OCI-LY7 (cell line): ENCODE measurements around the gene UBE2J1. TPM values are rescaled to one million over a fixed set of nuclear protein-coding genes. Genes with fewer than 3 reads are reported as not detected.

ENCODE experiments used
- BruUV-seq: library from RNA; stranded (reverse); fragments of 400-500 nt; replicated peaks from 2 replicates; lab custom pipeline; 2021; lab: Mats Ljungman, UMichigan
- CTCF ChIA-PET: fragments of 300-600 bp; sonication (Branson Sonifier 250); formaldehyde crosslinking; loops from one replicate; lab custom pipeline; 2022; ENCODE audit warnings: antibody characterized with exemption; ENCODE audit not compliant: unreplicated experiment; lab: Charles Lee
- POLR2A ChIA-PET: fragments of 300-600 bp; sonication (Branson Sonifier 250); formaldehyde crosslinking; loops from one replicate; lab custom pipeline; 2022; ENCODE audit warnings: antibody characterized with exemption; lab: Charles Lee
- DNase-seq: peaks from one replicate; pipeline ENCODE4 v3.0.0-alpha.2; 2015; ENCODE audit warnings: low spot score
- H2AFZ ChIP-seq: fragments of 200-600 bp; sonication (generic), shearing (Covaris generic); 2 replicates; pipeline ENCODE4 v1.6.1; 2014; ENCODE audit warnings: mild to moderate bottlenecking, antibody characterized with exemption, low read length, moderate library complexity
- H3K27ac ChIP-seq: fragments of 200-600 bp; sonication (generic); 2 replicates; pipeline ENCODE4 v1.5.1; 2014; ENCODE audit warnings: mixed run types, low read depth, mild to moderate bottlenecking, moderate library complexity, low read length, inconsistent platforms; ENCODE audit not compliant: poor library complexity, severe bottlenecking
- H3K36me3 ChIP-seq: fragments of 200-600 bp; sonication (generic); 2 replicates; pipeline ENCODE4 v1.6.1; 2014; ENCODE audit warnings: mild to moderate bottlenecking, antibody characterized with exemption, low read length, moderate library complexity, mixed read lengths; ENCODE audit not compliant: insufficient read depth
- H3K4me1 ChIP-seq: fragments of 200-600 bp; sonication (generic); 2 replicates; pipeline ENCODE4 v1.5.1; 2014; ENCODE audit warnings: mild to moderate bottlenecking, low read length; ENCODE audit not compliant: insufficient read depth, poor library complexity, severe bottlenecking
- H3K4me2 ChIP-seq: fragments of 200-600 bp; sonication (generic); 2 replicates; pipeline ENCODE4 v1.6.1; 2014; ENCODE audit warnings: mild to moderate bottlenecking, low read length
- H3K4me3 ChIP-seq: fragments of 200-600 bp; sonication (generic); 2 replicates; pipeline ENCODE4 v1.5.1; 2014; ENCODE audit warnings: mild to moderate bottlenecking, low read depth, low read length; ENCODE audit not compliant: poor library complexity, severe bottlenecking
- H3K79me2 ChIP-seq: fragments of 200-600 bp; sonication (generic); 2 replicates; pipeline ENCODE4 v1.6.1; 2016; ENCODE audit warnings: low read depth, mild to moderate bottlenecking, low read length, moderate library complexity, mixed read lengths; ENCODE audit not compliant: insufficient read depth
- H3K9me2 ChIP-seq: fragments of 200-600 bp; sonication (generic); 2 replicates; pipeline ENCODE4 v1.6.1; 2016; ENCODE audit warnings: mild to moderate bottlenecking, low read length, mixed read lengths; ENCODE audit not compliant: insufficient read depth
- H3K9me3 ChIP-seq: fragments of 200-600 bp; sonication (generic); 2 replicates; pipeline ENCODE4 v1.6.1; 2014; ENCODE audit warnings: mild to moderate bottlenecking, mixed run types, low read length, mixed read lengths
- H4K20me1 ChIP-seq: fragments of 200-600 bp; sonication (generic); 2 replicates; pipeline ENCODE4 v1.6.1; 2014; ENCODE audit warnings: mild to moderate bottlenecking, antibody characterized with exemption, low read length, moderate library complexity, mixed read lengths; ENCODE audit not compliant: insufficient read depth
- EZH2phosphoT487 ChIP-seq: fragments of 200-600 bp; sonication (generic); IDR thresholded peaks from 2 replicates; pipeline ENCODE4 v1.6.1; 2018; ENCODE audit warnings: low read depth, borderline replicate concordance, mild to moderate bottlenecking, mixed run types, antibody characterized with exemption, low read length, moderate library complexity, mixed read lengths
- intact Hi-C: fragments of 100-400 bp; cut with micrococcal nuclease; formaldehyde crosslinking; loops from one replicate; pipeline ENCODE4 v1.10.0; 2022; ENCODE audit not compliant: unreplicated experiment
- total RNA-seq, 2 experiments: library from RNA; depleted of rRNA in 1 of 2; stranded (reverse); fragments of >200 nt in 1 of 2; shearing (Covaris generic) in 1 of 2; gene quantifications; 2 replicates each; pipeline ENCODE4 v1.2.3, GENCODE V29; 2014 to 2022
- TF ChIP-seq, protein P1 (sequence below): fragments of 200-600 bp; sonication (generic); conservative IDR thresholded peaks from 2 replicates; pipeline ENCODE4 v1.5.1; 2014; ENCODE audit warnings: mild to moderate bottlenecking, antibody characterized with exemption, low read length, moderate library complexity, mixed read lengths

UBE2J1 gene
- total RNA-seq, 2 experiments from 2014 or later: 117 to 243 TPM

GRCh38 chr6:89313006-89313405, 39.5 kb downstream of the UBE2J1 start:
- Histone ChIP-seq H3K79me2 (no peaks in the 10 kb centered on the region; the same call in 1 of the 2 replicates), H3K27ac (peak overlapping the region; percentile 35), H3K9me2 (no peaks in the 10 kb centered on the region), H3K4me3 (no peak overlapping the region), H3K4me1 (peaks cover 24% of the 10 kb centered on the region), H4K20me1 (no peaks in the 10 kb centered on the region), H3K36me3 (peaks cover 41% of the 10 kb centered on the region), H3K9me3 (no peaks in the 10 kb centered on the region), H3K4me2 (no peak overlapping the region), H2AFZ (no peak overlapping the region)
- TF ChIP-seq, protein P1, sequence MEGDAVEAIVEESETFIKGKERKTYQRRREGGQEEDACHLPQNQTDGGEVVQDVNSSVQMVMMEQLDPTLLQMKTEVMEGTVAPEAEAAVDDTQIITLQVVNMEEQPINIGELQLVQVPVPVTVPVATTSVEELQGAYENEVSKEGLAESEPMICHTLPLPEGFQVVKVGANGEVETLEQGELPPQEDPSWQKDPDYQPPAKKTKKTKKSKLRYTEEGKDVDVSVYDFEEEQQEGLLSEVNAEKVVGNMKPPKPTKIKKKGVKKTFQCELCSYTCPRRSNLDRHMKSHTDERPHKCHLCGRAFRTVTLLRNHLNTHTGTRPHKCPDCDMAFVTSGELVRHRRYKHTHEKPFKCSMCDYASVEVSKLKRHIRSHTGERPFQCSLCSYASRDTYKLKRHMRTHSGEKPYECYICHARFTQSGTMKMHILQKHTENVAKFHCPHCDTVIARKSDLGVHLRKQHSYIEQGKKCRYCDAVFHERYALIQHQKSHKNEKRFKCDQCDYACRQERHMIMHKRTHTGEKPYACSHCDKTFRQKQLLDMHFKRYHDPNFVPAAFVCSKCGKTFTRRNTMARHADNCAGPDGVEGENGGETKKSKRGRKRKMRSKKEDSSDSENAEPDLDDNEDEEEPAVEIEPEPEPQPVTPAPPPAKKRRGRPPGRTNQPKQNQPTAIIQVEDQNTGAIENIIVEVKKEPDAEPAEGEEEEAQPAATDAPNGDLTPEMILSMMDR: no peak
- TF ChIP-seq EZH2phosphoT487: no peak
- no peak for DNase-seq
- ChIA-PET CTCF (interaction anchor here (1.2 kb wide), 1 partner anchor 34 kb away, joined by 3 read pairs; no protein-coding TSS in a partner anchor), POLR2A (interaction anchor here (0.6 kb wide), 1 partner anchor 7 kb away, joined by 3 read pairs; no protein-coding TSS in a partner anchor)
- BruUV-seq: no TSS peak
- intact Hi-C loops: loop anchor here (5.0 kb wide), 1 partner anchor 54 kb away; no protein-coding TSS in a partner anchor

DNA sequence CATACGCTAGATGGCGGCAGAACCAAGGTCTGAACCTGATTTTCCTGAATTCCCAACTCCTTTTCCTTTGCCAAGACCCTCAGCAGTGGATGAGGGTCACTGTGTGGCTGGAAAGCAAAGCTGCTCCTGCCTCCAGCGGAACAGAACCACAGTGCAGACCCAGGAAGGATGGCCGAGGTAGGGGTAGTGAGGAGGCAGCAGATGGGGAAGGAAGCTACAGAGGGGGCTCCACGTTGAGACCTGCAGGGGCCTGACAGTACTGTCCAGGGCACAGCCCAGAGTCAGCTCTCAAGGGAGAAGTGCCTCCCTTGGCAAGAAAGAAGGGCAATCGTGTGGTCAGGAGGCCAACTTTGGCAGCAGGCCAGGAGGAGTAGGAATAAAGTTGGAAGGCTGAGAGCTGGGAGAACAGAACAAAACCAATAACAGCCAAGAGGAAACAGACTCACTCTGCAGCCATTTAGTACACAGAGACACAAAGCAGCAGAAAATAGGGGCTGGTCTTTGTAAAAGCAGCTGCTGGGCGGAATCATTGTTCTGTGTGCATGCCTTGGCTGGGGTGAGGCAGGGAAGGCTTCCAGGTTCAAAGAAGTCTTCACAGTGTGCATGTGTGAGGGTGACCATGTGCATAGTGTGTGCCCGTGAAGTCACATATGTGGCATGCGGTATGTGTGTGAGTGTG, 40.5 kb downstream of the UBE2J1 start:
- Histone ChIP-seq H3K4me1 (peaks cover 22% of the 10 kb centered on the region), H3K4me3 (no peak overlapping the region), H4K20me1 (no peaks in the 10 kb centered on the region), H3K9me2 (no peaks in the 10 kb centered on the region), H3K4me2 (peak overlapping the region; percentile 33), H2AFZ (peak overlapping the region; percentile 35; the same call in 1 of the 2 replicates), H3K79me2 (no peaks in the 10 kb centered on the region; the same call in 1 of the 2 replicates), H3K27ac (peak overlapping the region; percentile 35), H3K36me3 (peaks cover 31% of the 10 kb centered on the region), H3K9me3 (no peaks in the 10 kb centered on the region)
- no TSS peak for BruUV-seq
- CTCF ChIA-PET: interaction anchor here (0.6 to 1.3 kb wide), 6 partner anchors 11 to 563 kb away, joined by 3 to 4 read pairs (median 3); no protein-coding TSS in a partner anchor
- POLR2A ChIA-PET: interaction anchor here (0.6 kb wide), 2 partner anchors 8 to 147 kb away, joined by 3 to 4 read pairs; no protein-coding TSS in a partner anchor
- TF ChIP-seq, protein P1: peak; percentile 78
- no peak for TF ChIP-seq EZH2phosphoT487
- intact Hi-C loops: loop anchor here (5.0 kb wide), 1 partner anchor 55 kb away; no protein-coding TSS in a partner anchor
- peak; percentile 29 for DNase-seq

GRCh38 chr6:89311530-89311852, 41.0 kb downstream of the UBE2J1 start:
- TF ChIP-seq, protein P1: no peak
- no peak for TF ChIP-seq EZH2phosphoT487
- Histone ChIP-seq H3K9me3 (no peaks in the 10 kb centered on the region), H3K4me3 (no peak overlapping the region), H3K9me2 (no peaks in the 10 kb centered on the region), H3K4me2 (peak overlapping the region; percentile 33), H4K20me1 (no peaks in the 10 kb centered on the region), H3K36me3 (peaks cover 26% of the 10 kb centered on the region), H3K4me1 (peaks cover 22% of the 10 kb centered on the region), H2AFZ (no peak overlapping the region), H3K27ac (no peak overlapping the region), H3K79me2 (no peaks in the 10 kb centered on the region)
- intact Hi-C loops: loop anchor here (5.0 kb wide), 1 partner anchor 56 kb away; no protein-coding TSS in a partner anchor
- POLR2A ChIA-PET: interaction anchor here (0.9 kb wide), 1 partner anchor 76 kb away, joined by 3 read pairs; no protein-coding TSS in a partner anchor
- no TSS peak for BruUV-seq
- CTCF ChIA-PET: interaction anchor here (0.8 to 1.3 kb wide), 3 partner anchors 11 to 58 kb away, joined by 3 to 4 read pairs (median 4); no protein-coding TSS in a partner anchor
- DNase-seq: no peak
